Cardiac fibroblast (primary cell): Measurements from ENCODE around the gene ENKUR.

ENCODE experiments used
- DNase-seq, 2 donors: peaks; one replicate each; pipeline versions ENCODE4 v3.0.0 to v3.0.0-alpha.2; 2010; ENCODE audit warnings: low read depth in 2 of 2
- H3K4me3 ChIP-seq, 2 donors: replicated peaks in 1 of 2; 1 replicate in 1 of 2; 2 replicates in 1 of 2; pipeline ENCODE4 v1.5.1; 2011; ENCODE audit warnings: low read depth in 2 of 2, low read length in 2 of 2, mild to moderate bottlenecking in 2 of 2, moderate library complexity in 1 of 2
- CTCF ChIP-seq: IDR thresholded peaks from one replicate; pipeline ENCODE4 v1.5.1; 2011; ENCODE audit warnings: low read depth, mild to moderate bottlenecking, low read length, inconsistent platforms

Gene ENKUR

GRCh38 chr10:25015828-25016375 is at the start of gene ENKUR:
Gene ENKUR (minus strand): TSS chr10:25016158. CDS start chr10:25015936, 222 bp downstream.
- TF ChIP-seq CTCF = no peak
- DNase-seq = peak; percentile 95
- peak within 1 kb of the TSS; percentile 73 to 77 for H3K4me3 ChIP-seq

GRCh38 chr10:25064401-25064800 is 48.4 kb upstream of the ENKUR start:
- no peak overlapping the region for H3K4me3 ChIP-seq
- DNase-seq = no peak
- no peak for TF ChIP-seq CTCF

GRCh38 chr10:25063644-25064043 is 47.7 kb upstream of the ENKUR start:
- TF ChIP-seq CTCF = no peak
- no peak for DNase-seq
- H3K4me3 ChIP-seq = no peak overlapping the region

GRCh38 chr10:25063157-25063556 is 47.2 kb upstream of the ENKUR start:
- H3K4me3 ChIP-seq = no peak overlapping the region
- no peak for DNase-seq
- no peak for TF ChIP-seq CTCF

GRCh38 chr10:25061711-25062449 is 45.9 kb upstream of the ENKUR start:
- peak; percentile 25 to 63 for DNase-seq
- TF ChIP-seq CTCF = no peak
- H3K4me3 ChIP-seq = no peak overlapping the region

GRCh38 chr10:25061125-25061524 is 45.2 kb upstream of the ENKUR start:
- H3K4me3 ChIP-seq = no peak overlapping the region
- DNase-seq = no peak
- no peak for TF ChIP-seq CTCF
